Sigmoid colon (tissue), 4 donors: Measurements from ENCODE around the gene ELF4.

ENCODE experiments used
- EP300 ChIP-seq, 4 donors: sonication (generic); formaldehyde crosslinking; IDR thresholded peaks; one replicate each; pipeline ENCODE4 v1.6.1; 2017; ENCODE audit warnings: antibody characterized with exemption in 4 of 4
- POLR2A ChIP-seq, 2 donors: fragments of 450-650 bp; IDR thresholded peaks; one replicate each; pipeline ENCODE4 v1.6.1; 2016; ENCODE audit warnings: antibody characterized with exemption in 2 of 2, mild to moderate bottlenecking in 2 of 2, moderate library complexity in 2 of 2
- POLR2AphosphoS5 ChIP-seq, 4 donors: sonication (generic); formaldehyde crosslinking; IDR thresholded peaks; one replicate each; pipeline ENCODE4 v1.6.1; 2017; ENCODE audit warnings: antibody characterized with exemption in 4 of 4
- TF ChIP-seq, protein P1 (sequence below), 4 experiments: fragments of 450-650 bp in 3 of 4; fragments of 200-600 bp in 1 of 4; IDR thresholded peaks; one replicate each; pipeline ENCODE4 v1.5.1; 2016 to 2019; ENCODE audit warnings: antibody characterized with exemption in 4 of 4, mild to moderate bottlenecking in 3 of 4, moderate library complexity in 2 of 4

GRCh38 chrX:130120746-130121504 is 10.6 kb upstream of the ELF4 start:
- TF ChIP-seq, protein P1, sequence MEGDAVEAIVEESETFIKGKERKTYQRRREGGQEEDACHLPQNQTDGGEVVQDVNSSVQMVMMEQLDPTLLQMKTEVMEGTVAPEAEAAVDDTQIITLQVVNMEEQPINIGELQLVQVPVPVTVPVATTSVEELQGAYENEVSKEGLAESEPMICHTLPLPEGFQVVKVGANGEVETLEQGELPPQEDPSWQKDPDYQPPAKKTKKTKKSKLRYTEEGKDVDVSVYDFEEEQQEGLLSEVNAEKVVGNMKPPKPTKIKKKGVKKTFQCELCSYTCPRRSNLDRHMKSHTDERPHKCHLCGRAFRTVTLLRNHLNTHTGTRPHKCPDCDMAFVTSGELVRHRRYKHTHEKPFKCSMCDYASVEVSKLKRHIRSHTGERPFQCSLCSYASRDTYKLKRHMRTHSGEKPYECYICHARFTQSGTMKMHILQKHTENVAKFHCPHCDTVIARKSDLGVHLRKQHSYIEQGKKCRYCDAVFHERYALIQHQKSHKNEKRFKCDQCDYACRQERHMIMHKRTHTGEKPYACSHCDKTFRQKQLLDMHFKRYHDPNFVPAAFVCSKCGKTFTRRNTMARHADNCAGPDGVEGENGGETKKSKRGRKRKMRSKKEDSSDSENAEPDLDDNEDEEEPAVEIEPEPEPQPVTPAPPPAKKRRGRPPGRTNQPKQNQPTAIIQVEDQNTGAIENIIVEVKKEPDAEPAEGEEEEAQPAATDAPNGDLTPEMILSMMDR (IDR thresholded peaks at IDR 0.05) = peak; percentile 57 to 66 (median 62)
- peak in 2 of 4 donors; percentile 39 to 49 for TF ChIP-seq POLR2AphosphoS5 (IDR thresholded peaks at IDR 0.05)
- no peak for TF ChIP-seq EP300 (IDR thresholded peaks at IDR 0.05)
- no peak for TF ChIP-seq POLR2A (IDR thresholded peaks at IDR 0.05)
